Measurements from ENCODE around the gene CPXM1. TPM values are rescaled to one million over a fixed set of nuclear protein-coding genes. Genes with fewer than 3 reads are reported as not detected.

Gene CPXM1
- total RNA-seq, 1 donor from 2014 or later = 10.2 TPM

DNA sequence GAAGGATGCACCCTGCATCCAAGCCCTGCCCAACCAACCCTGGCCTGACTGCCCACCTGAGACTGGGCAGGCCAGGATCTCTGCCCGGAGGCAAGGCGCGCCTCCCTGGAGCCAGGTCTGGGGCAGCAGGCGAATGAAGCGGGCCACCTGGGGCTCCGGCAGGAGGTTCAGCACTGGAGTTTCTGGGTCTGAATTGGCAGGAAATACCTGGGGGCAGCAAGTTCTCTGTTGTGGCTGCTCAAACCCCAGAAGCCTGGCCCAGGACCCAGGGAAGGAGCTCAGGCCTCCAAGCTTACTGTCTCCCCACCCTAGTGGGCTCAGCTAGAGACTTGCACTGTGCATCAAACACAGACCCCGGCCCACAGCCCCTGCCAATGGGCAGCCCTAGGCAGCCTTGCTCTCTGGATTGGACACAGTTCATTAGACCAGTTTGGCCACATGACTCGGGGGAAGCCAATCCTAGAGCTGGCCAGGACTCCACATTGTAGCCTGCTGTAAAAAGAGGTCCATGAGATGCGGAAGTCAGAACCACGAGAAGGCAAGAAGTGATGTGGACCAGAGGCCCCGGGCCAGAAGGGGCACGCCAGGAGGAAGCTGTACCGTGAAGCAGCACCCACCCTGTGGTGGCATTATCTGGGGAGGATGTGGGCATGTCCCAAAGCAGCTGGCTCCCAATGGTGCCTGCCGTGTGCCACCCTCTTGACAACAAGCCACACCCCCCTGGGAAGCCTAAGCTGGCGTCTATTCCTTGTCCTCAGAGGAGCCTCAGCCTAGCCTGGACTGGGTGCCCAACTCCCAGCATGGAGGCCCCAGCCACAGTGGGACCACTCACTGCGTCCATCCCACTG, 3.1 kb downstream of the CPXM1 start:
- peaks cover 51% of the 10 kb centered on the region for H3K27me3 ChIP-seq (ENCODE audit: low read depth)
- no peak for DNase-seq
- H3K27ac ChIP-seq = no peak overlapping the region

DNA sequence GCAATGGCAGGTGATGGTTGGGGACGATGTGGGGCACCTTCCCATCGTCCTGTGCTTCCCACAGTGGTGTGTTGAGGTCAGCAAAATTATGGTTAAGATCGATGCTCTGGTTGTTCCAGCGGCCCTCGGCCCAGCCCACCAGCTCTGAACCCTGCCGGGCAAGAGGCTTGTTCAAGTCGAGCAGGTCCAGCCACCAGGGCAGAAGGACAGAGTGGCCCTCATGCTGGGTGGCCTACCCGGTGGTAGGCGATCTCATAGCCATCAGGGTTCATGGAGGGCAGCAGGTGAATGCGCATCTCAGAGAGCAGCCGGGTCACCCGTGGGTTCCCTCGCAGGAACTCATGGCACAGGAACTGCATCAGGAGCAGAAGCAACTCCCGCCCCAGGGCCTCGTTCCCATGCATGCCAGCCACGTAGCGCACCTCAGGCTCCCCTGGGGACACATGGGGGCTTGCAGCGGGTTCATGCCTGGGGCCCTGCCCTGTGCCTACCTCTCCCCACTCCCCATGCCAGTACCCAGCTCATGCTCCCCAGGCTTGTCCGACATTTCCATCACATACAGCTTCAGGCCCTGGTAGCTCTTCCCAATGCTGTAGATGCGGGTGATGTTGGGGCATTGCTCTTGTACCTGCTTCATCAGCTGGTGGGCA, 4.3 kb downstream of the CPXM1 start:
- H3K4me1 ChIP-seq = peaks cover 19% of the 10 kb centered on the region
- H3K27me3 ChIP-seq (ENCODE audit: low read depth) = peaks cover 39% of the 10 kb centered on the region
- intact Hi-C loops (cut with DNase I) = no loop called here
- no peaks in the 10 kb centered on the region for H3K36me3 ChIP-seq
- no peaks in the 10 kb centered on the region for H3K9me3 ChIP-seq
- H3K4me3 ChIP-seq = no peak overlapping the region
- TF ChIP-seq, protein P1, sequence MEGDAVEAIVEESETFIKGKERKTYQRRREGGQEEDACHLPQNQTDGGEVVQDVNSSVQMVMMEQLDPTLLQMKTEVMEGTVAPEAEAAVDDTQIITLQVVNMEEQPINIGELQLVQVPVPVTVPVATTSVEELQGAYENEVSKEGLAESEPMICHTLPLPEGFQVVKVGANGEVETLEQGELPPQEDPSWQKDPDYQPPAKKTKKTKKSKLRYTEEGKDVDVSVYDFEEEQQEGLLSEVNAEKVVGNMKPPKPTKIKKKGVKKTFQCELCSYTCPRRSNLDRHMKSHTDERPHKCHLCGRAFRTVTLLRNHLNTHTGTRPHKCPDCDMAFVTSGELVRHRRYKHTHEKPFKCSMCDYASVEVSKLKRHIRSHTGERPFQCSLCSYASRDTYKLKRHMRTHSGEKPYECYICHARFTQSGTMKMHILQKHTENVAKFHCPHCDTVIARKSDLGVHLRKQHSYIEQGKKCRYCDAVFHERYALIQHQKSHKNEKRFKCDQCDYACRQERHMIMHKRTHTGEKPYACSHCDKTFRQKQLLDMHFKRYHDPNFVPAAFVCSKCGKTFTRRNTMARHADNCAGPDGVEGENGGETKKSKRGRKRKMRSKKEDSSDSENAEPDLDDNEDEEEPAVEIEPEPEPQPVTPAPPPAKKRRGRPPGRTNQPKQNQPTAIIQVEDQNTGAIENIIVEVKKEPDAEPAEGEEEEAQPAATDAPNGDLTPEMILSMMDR (IDR thresholded peaks at IDR 0.05) = no peak
- no peak overlapping the region for H3K27ac ChIP-seq
- no peak for DNase-seq
- no peak for ATAC-seq

More for the DNA sequence above, 3.1 kb downstream of the CPXM1 start:
- TF ChIP-seq, protein P1 (IDR thresholded peaks at IDR 0.05) = no peak
- H3K4me3 ChIP-seq = no peak overlapping the region
- peaks cover 24% of the 10 kb centered on the region for H3K4me1 ChIP-seq
- no peaks in the 10 kb centered on the region for H3K9me3 ChIP-seq
- H3K36me3 ChIP-seq = no peaks in the 10 kb centered on the region
- intact Hi-C loops (cut with DNase I) = no loop called here
- ATAC-seq = no peak

DNA sequence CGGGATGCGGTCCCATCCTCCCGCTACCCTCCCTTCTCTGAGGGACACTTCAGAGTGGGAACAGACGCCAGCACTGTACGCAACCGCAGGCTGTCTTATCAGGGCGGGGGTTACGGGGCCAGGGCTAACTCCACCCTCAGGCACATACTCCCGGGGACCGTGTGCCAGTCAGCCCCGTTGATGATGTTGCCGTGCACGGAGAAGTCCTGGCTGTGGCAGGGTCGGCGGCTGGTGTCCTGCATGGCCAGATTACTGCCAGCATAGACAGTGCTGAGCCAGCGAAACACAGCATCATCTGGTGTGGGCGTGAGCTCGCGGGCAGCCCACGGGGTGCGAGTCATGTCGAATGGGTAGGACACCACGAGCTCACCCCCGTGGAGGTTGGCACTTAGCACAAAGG, 5.0 kb downstream of the CPXM1 start:
- DNase-seq (no peak), ATAC-seq (no peak)
- Histone ChIP-seq H3K4me3 (no peak overlapping the region), H3K9me3 (no peaks in the 10 kb centered on the region), H3K36me3 (no peaks in the 10 kb centered on the region), H3K4me1 (peaks cover 12% of the 10 kb centered on the region), H3K27me3 (ENCODE audit: low read depth) (peaks cover 32% of the 10 kb centered on the region), H3K27ac (no peak overlapping the region)
- intact Hi-C loops (cut with DNase I) = no loop called here
- TF ChIP-seq, protein P1 (IDR thresholded peaks at IDR 0.05) = no peak

DNA sequence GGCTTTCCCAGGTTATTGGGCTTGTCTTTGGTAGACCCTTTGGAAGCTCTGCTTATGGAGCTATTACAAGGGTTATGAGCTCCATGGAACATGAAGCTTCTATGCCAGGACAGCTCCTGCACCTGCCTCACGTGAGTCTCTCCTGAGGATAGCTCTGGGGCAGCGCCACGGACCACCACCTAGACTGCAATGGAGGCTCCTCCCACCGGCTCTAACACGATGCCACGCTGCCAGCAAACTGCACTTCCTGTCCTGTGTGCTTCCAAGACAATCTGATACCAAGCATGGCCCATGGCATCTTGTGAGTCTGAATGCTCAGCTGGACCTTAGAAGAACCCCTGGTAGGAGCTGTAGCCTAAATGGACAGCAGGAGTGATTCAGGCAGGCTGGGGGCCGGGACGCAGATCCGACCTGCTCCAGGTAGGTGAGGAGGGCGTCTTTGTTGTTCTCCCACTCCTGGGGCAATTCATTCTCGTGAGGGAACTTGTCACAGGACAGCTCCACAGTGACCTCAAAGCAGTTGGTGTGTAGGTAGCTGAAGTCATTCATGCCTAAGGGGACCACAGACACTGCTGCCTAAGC, 5.5 kb downstream of the CPXM1 start:
- Histone ChIP-seq H3K27me3 (ENCODE audit: low read depth) (peaks cover 27% of the 10 kb centered on the region), H3K4me3 (no peak overlapping the region), H3K9me3 (no peaks in the 10 kb centered on the region), H3K4me1 (peaks cover 8% of the 10 kb centered on the region), H3K27ac (no peak overlapping the region), H3K36me3 (no peaks in the 10 kb centered on the region)
- DNase-seq = no peak
- intact Hi-C loops (cut with DNase I) = no loop called here
- ATAC-seq = no peak
- TF ChIP-seq, protein P1 (IDR thresholded peaks at IDR 0.05) = no peak

DNA sequence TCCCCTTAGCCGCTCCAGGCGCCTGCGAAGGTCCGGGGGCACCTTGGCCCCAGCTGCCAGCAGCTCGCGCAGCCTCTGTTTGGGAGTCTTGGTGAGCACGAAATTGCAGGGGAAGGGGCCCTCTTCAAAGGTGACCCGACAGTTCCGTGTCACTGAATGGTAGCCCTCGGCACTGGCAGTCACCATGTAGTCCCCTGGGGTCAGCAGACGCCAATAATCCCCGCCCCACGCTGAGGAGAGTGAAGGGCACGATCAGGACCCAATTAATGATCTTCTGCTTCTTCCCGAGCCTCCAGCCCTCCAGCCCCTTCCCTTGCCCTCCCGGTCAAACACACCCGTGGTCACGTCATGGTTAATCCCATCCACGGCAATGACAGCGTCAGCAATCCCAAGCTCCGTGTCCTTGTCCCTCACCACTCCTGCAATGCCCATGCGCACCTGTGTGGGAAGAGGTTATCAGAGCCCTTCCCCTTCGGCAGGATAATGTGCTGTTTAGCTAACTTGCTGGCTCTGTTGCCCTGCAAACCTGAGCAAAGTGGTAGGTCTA, 6.2 kb downstream of the CPXM1 start:
- no peak overlapping the region for H3K27ac ChIP-seq
- H3K4me1 ChIP-seq = peaks cover 2% of the 10 kb centered on the region
- no peak for DNase-seq
- H3K4me3 ChIP-seq = no peak overlapping the region
- no peak for ATAC-seq
- intact Hi-C loops (cut with DNase I) = no loop called here
- no peaks in the 10 kb centered on the region for H3K36me3 ChIP-seq
- TF ChIP-seq, protein P1 (IDR thresholded peaks at IDR 0.05) = no peak
- peaks cover 20% of the 10 kb centered on the region for H3K27me3 ChIP-seq (ENCODE audit: low read depth)
- H3K9me3 ChIP-seq = no peaks in the 10 kb centered on the region

All from lower lobe of right lung (tissue), 2 donors.